DND-41 (cell line): ENCODE data around the gene SRRT.

Experiments used
- EZH2 ChIP-seq: IDR thresholded peaks from 3 replicates; pipeline ENCODE4 v1.6.1; 2012; ENCODE audit warnings: borderline replicate concordance, low read depth, mild to moderate bottlenecking, moderate library complexity, low read length, inconsistent platforms; ENCODE audit not compliant: severe bottlenecking
- TF ChIP-seq, protein P1 (sequence below): IDR thresholded peaks from 2 replicates; pipeline ENCODE4 v1.5.1; 2012; ENCODE audit warnings: borderline replicate concordance, low read length, moderate library complexity, mild to moderate bottlenecking; ENCODE audit not compliant: poor library complexity, severe bottlenecking; ENCODE audit errors: extremely low read depth

DNA sequence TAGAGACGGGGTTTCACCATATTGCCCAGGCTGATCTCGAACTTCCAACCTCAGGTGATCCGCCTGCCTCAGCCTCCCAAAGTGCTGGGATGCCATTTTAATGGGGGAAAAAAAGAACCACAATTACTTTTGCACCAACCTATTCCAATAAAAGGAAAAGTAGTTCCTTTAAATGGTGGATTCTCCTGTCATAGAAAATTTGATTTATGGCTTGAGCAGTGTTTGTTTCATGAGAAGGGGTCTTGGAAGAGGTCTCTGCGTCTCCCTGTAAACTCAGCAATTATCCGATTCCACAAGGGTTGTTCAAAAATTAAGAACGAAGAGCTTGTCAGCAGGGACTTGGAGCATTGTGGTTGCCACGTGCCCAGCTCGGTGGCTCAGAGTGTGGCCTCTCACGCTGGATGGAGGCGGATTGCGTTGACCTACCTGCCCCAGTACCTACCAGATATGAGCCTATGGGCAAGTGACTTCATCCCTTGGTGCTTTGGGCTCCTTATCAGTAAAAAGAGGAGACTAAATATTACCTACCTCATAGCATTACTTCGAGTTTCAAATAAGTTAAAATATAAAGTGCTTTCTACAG lies 10.5 kb upstream of the SRRT start:
- TF ChIP-seq, protein P1, sequence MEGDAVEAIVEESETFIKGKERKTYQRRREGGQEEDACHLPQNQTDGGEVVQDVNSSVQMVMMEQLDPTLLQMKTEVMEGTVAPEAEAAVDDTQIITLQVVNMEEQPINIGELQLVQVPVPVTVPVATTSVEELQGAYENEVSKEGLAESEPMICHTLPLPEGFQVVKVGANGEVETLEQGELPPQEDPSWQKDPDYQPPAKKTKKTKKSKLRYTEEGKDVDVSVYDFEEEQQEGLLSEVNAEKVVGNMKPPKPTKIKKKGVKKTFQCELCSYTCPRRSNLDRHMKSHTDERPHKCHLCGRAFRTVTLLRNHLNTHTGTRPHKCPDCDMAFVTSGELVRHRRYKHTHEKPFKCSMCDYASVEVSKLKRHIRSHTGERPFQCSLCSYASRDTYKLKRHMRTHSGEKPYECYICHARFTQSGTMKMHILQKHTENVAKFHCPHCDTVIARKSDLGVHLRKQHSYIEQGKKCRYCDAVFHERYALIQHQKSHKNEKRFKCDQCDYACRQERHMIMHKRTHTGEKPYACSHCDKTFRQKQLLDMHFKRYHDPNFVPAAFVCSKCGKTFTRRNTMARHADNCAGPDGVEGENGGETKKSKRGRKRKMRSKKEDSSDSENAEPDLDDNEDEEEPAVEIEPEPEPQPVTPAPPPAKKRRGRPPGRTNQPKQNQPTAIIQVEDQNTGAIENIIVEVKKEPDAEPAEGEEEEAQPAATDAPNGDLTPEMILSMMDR: no peak
- TF ChIP-seq EZH2: no peak
